ENCODE data around the gene EXOSC7. TPM values are rescaled to one million over a fixed set of nuclear protein-coding genes. Genes with fewer than 3 reads are reported as not detected.

EXOSC7 gene
- total and polyA plus RNA-seq, 2 donors (not counting 1 experiment from before 2014, with no cell fraction given) = 25.5 to 40.0 TPM

DNA sequence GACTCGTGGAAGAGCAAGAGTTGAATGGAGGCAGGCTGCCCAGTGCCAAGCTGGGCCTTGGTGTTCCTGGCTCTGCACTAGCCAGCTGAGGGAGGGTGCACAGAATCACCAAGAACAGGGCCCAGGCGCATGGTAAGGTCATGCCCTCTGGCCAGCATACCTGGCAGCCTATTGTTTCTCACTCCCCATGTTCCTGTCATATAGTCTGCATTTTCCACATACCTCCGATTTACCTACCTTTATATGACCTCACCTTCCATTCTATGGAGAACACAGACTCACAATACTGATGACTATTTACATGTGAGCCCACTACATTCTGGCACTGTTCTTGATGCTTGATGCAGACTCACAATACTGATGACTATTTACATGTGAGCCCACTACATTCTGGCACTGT, 55.5 kb downstream of the EXOSC7 start:
- Mint-ChIP-seq H3K9me3 (ENCODE audit: insufficient read depth) (no peaks in the 10 kb centered on the region), H3K4me3 (no peak overlapping the region), H3K27ac (no peak overlapping the region), H3K4me1 (peaks cover 17% of the 10 kb centered on the region), H3K27me3 (peaks cover 26% of the 10 kb centered on the region)
- 98% methylated on average over 3 of the region's 3 CpGs for WGBS (ENCODE audit: insufficient coverage)
- TF ChIP-seq, protein P1, sequence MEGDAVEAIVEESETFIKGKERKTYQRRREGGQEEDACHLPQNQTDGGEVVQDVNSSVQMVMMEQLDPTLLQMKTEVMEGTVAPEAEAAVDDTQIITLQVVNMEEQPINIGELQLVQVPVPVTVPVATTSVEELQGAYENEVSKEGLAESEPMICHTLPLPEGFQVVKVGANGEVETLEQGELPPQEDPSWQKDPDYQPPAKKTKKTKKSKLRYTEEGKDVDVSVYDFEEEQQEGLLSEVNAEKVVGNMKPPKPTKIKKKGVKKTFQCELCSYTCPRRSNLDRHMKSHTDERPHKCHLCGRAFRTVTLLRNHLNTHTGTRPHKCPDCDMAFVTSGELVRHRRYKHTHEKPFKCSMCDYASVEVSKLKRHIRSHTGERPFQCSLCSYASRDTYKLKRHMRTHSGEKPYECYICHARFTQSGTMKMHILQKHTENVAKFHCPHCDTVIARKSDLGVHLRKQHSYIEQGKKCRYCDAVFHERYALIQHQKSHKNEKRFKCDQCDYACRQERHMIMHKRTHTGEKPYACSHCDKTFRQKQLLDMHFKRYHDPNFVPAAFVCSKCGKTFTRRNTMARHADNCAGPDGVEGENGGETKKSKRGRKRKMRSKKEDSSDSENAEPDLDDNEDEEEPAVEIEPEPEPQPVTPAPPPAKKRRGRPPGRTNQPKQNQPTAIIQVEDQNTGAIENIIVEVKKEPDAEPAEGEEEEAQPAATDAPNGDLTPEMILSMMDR (IDR thresholded peaks at IDR 0.05) = no peak
- no peak for TF ChIP-seq EZH2 (IDR thresholded peaks at IDR 0.05; ENCODE audit: borderline replicate concordance, insufficient read depth, low read depth, low read length, poor library complexity, severe bottlenecking)
- H3K4me2 ChIP-seq (replicated peaks; ENCODE audit: low read depth, low read length, poor library complexity, severe bottlenecking) = no peak overlapping the region
- ChIA-PET POLR2A (interaction anchor here (0.5 kb wide), 1 partner anchor 13 kb away, joined by 4 read pairs; no protein-coding TSS in a partner anchor), CTCF (interaction anchor here (3.1 kb wide), 1 partner anchor 10 kb away, joined by 8 read pairs; no protein-coding TSS in a partner anchor)
- H3K36me3 ChIP-seq (replicated peaks in 1 of 2; ENCODE audit: control extremely low read depth in 1 of 2, control insufficient read depth in 1 of 2, extremely low read depth in 1 of 2, insufficient read depth in 2 of 2, low read length in 1 of 2) = no peaks in the 10 kb centered on the region
- peaks cover 0 to 40% (median 7%) of the 10 kb centered on the region in 4 experiments for H3K27me3 ChIP-seq (replicated peaks in 1 of 4; ENCODE audit: control extremely low read depth in 1 of 4, control insufficient read depth in 3 of 4, insufficient read depth in 4 of 4, low read length in 3 of 4)
- H3K27ac ChIP-seq (ENCODE audit: low read length in 2 of 2) = no peak overlapping the region
- no peak for DNase-seq
- H3K9me3 ChIP-seq (ENCODE audit: control extremely low read depth in 1 of 3, control insufficient read depth in 2 of 3, insufficient read depth in 1 of 3, low read length in 2 of 3) = peaks cover 0 to 5% (median 0%) of the 10 kb centered on the region in 3 donors
- no peak overlapping the region for H2AFZ ChIP-seq (ENCODE audit: insufficient read depth, low read depth, low read length, poor library complexity, severe bottlenecking)
- no peak overlapping the region for H3K9ac ChIP-seq (ENCODE audit: low read length)
- no peaks in the 10 kb centered on the region for H4K20me1 ChIP-seq (ENCODE audit: control insufficient read depth, insufficient read depth, low read length, poor library complexity, severe bottlenecking)
- H3K4me3 ChIP-seq (ENCODE audit: control extremely low read depth in 1 of 5, extremely low read depth in 1 of 5, insufficient read depth in 1 of 5, low read depth in 2 of 5, low read length in 4 of 5) = no peak overlapping the region
- no peak for ATAC-seq (ENCODE audit: low read depth)
- H3K79me2 ChIP-seq (ENCODE audit: control insufficient read depth, insufficient read depth, low read length) = no peaks in the 10 kb centered on the region
- peaks cover 18 to 20% of the 10 kb centered on the region in 2 donors for H3K4me1 ChIP-seq (ENCODE audit: control insufficient read depth in 2 of 2, insufficient read depth in 2 of 2, low read length in 2 of 2)
- intact Hi-C loops (cut with micrococcal nuclease) = no loop called here

DNA sequence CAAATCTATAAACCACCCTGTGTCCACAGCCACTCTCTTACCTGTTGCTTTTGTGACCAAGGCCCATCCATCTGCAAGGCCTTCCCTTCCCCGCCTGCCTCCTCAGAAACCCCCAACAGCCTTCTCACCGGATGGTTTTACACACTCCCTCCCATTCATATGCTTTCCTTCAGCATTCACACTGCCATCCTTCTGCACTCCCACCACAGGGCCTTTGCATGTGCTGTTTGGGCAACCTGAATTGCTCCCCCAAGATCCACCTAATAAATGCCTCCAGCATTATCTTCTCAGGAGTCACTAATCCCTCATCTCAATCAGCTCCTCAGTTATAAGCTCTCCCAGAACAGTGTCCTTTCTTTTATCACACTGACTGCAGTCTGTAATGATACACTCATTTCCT, 56.1 kb downstream of the EXOSC7 start:
- no peaks in the 10 kb centered on the region for H3K9me3 Mint-ChIP-seq (ENCODE audit: insufficient read depth)
- no peak overlapping the region for H3K27ac Mint-ChIP-seq
- intact Hi-C loops (cut with micrococcal nuclease) = no loop called here
- H3K4me3 Mint-ChIP-seq = no peak overlapping the region
- Histone ChIP-seq H3K9me3 (ENCODE audit: control extremely low read depth in 1 of 3, control insufficient read depth in 2 of 3, insufficient read depth in 1 of 3, low read length in 2 of 3) (peaks cover 0 to 5% (median 0%) of the 10 kb centered on the region in 3 donors), H3K4me1 (ENCODE audit: control insufficient read depth in 2 of 2, insufficient read depth in 2 of 2, low read length in 2 of 2) (peaks cover 18 to 20% of the 10 kb centered on the region in 2 donors), H3K79me2 (ENCODE audit: control insufficient read depth, insufficient read depth, low read length) (no peaks in the 10 kb centered on the region), H3K4me3 (ENCODE audit: control extremely low read depth in 1 of 5, extremely low read depth in 1 of 5, insufficient read depth in 1 of 5, low read depth in 2 of 5, low read length in 4 of 5) (no peak overlapping the region), H3K27me3 (replicated peaks in 1 of 4; ENCODE audit: control extremely low read depth in 1 of 4, control insufficient read depth in 3 of 4, insufficient read depth in 4 of 4, low read length in 3 of 4) (peaks cover 0 to 40% (median 9%) of the 10 kb centered on the region in 4 experiments), H3K4me2 (replicated peaks; ENCODE audit: low read depth, low read length, poor library complexity, severe bottlenecking) (no peak overlapping the region), H3K27ac (ENCODE audit: low read length in 2 of 2) (no peak overlapping the region), H3K36me3 (replicated peaks in 1 of 2; ENCODE audit: control extremely low read depth in 1 of 2, control insufficient read depth in 1 of 2, extremely low read depth in 1 of 2, insufficient read depth in 2 of 2, low read length in 1 of 2) (no peaks in the 10 kb centered on the region), H4K20me1 (ENCODE audit: control insufficient read depth, insufficient read depth, low read length, poor library complexity, severe bottlenecking) (no peaks in the 10 kb centered on the region), H2AFZ (ENCODE audit: insufficient read depth, low read depth, low read length, poor library complexity, severe bottlenecking) (no peak overlapping the region), H3K9ac (ENCODE audit: low read length) (no peak overlapping the region)
- peaks cover 20% of the 10 kb centered on the region for H3K4me1 Mint-ChIP-seq
- TF ChIP-seq, protein P1 (IDR thresholded peaks at IDR 0.05) = no peak
- TF ChIP-seq EZH2 (IDR thresholded peaks at IDR 0.05; ENCODE audit: borderline replicate concordance, insufficient read depth, low read depth, low read length, poor library complexity, severe bottlenecking) = no peak
- POLR2A ChIA-PET = no interaction called here
- peaks cover 26% of the 10 kb centered on the region for H3K27me3 Mint-ChIP-seq
- 100% methylated on average over 2 of the region's 2 CpGs for WGBS (ENCODE audit: insufficient coverage)
- ATAC-seq (ENCODE audit: low read depth) (no peak), DNase-seq (no peak)
- CTCF ChIA-PET = interaction anchor here (1.2 to 3.1 kb wide), 2 partner anchors 10 to 628 kb away, joined by 4 to 8 read pairs; no protein-coding TSS in a partner anchor
